COR-L47 (cell line): ENCODE measurements around the gene CHD6.

Experiments
- DNase-seq: peaks from one replicate; lab custom pipeline; 2025; lab: John Stamatoyannopoulos, UW

Gene CHD6

GRCh38 chr20:41617902-41618806, at the start of gene CHD6:
TSS of gene CHD6 (minus strand) at chr20:41618377. CDS start at chr20:41551337, 67,040 bp downstream.
- peak; percentile 99 for DNase-seq

GRCh38 chr20:41664584-41664983, 46.4 kb upstream of the CHD6 start:
- no peak for DNase-seq

DNA sequence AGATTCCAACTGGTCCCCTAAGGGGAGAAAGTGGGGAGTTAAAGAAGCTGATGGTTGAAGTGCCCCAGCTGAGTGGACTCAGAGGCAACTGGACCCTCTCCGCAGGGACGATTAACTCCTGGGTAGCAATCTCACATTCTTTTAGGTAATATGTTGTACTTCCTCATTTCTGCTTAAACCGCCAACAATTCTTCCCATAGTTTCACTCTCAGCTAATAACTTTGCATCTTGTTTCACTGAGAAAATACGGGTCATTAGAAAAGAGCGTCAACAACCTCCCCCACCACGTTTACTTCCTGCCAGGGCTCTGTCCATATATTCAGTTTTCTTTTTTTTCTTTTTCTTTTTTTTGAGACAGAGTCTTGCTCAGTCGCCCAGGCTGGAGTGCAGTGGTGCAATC, 39.5 kb upstream of the CHD6 start:
- DNase-seq: no peak

GRCh38 chr20:41655962-41656618, 37.9 kb upstream of the CHD6 start:
- peak; percentile 54 for DNase-seq

- DNase-seq: no peak
Measured at GRCh38 chr20:41654884-41655283, 36.7 kb upstream of the CHD6 start.

GRCh38 chr20:41654292-41654691, 36.1 kb upstream of the CHD6 start:
- DNase-seq: peak; percentile 94

GRCh38 chr20:41650231-41650948, 32.2 kb upstream of the CHD6 start:
- DNase-seq: peak; percentile 90

DNA sequence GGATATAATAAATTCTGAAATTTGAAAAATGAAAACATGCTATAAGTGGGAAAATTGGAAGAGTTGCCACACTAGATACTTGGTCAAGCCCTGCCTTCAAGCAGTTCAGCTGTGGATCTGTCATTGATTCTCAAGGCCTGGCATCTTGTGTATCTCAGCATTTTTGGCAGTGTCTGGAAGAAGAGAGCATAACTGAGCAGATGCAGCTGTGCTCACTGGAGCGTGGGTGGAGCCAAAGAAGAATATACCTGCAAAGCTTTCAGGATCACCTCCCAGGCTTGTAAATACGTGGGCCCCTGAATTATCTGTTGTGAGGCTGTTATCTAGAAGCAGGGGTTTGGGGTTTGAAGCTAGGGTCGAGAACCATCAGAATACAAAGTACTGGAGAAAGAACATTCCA, 31.3 kb upstream of the CHD6 start:
- peak; percentile 76 for DNase-seq

- DNase-seq: no peak
Measured at GRCh38 chr20:41645372-41645771, 27.2 kb upstream of the CHD6 start.

DNA sequence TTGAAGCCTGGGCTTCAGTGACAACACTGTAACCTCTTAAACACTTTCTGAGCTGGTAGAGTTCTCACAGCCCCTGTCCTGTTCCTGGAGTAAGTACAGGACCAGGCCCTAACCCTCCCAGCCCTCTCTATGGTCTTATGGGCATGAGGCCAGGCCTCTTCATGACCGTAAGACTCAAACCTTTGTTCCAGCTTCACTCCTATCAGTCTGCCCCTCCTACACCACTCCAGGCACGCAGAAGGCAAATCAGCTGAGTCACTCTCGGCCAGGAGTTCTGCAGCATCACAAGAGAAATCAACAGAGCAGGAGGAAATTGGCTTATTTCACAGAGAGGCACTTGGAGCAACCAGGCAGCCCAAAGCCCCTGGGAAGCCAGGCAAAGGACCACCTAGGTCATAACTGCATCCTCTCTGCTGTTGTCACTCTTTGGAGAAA, 25.3 kb upstream of the CHD6 start:
- DNase-seq: peak; percentile 37

- DNase-seq: no peak
Measured at GRCh38 chr20:41639630-41640029, 21.5 kb upstream of the CHD6 start.

DNA sequence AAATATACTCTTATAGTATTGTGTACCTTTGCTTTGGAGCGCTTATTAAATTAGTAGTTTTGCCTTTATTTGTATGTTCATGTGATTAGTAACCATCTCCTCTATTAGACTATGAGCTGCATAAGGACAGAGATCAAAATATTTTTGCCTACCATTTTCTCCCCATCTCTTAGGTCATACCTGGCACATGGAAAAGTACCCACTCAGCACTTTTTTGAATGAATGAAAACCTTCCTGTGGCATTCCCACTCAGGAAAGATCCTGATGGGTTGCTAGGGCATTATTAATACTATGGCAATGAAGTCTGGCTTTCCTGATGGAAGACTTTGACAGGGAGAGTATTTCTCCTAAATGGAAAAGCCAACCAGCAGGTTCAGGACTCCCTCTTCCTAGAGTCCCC, 20.3 kb upstream of the CHD6 start:
- no peak for DNase-seq

DNA sequence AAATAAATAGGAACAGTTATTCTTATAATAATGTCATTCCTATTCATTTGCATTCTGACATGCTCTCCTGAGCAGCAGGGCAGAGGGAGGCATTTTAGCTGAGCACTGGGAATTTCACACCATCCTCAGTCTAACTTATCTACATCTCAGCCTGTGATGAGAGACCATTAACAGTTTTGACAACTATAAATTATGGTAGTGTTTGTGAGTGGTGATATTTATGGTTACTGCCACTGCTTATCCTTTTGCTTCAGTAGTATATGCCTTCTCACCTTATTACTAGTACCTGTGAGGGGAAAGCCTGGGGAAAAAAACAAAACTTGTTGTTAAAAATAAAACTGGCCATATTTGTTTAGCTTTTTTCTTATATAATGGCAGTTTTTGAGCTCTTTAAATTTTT, 17.0 kb upstream of the CHD6 start:
- no peak for DNase-seq

DNA sequence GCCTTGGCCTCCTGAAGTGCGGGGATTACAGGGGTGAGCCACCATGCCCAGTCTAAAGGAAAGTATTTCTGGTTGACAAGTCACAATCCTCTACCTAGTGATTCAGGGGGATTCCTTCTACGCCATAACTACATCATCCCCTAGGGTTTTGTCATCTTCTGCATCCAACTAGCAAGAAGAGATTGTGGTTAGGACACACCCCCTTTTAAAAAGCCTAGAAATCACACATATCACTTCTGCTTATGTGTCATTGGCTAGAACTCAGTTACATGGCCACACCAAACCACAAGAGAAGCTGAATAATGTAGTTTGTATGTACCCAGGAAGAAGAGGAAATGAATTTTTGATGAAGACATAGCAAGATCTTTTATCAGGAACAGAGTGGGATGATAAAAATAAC, 14.7 kb upstream of the CHD6 start:
- DNase-seq: no peak

DNA sequence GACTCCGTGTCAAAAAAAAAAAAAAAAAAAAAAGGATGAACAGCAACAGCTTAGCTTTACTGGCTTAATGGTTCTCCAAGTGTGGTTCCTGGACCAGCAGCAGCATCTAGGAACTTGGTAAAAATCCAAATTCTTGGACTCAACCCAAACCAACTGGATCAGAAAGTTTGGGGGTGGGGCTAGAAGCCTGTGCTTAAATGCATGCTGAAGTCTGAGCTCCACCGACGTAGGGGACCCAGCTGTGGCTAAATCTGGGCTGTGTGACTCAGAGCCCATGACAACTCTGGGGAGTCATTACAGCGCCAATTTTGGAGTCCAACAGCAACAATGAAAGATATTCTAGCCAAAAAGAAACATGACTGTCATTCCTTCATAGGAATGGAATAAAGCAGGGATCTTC, 13.6 kb upstream of the CHD6 start:
- DNase-seq: no peak

DNA sequence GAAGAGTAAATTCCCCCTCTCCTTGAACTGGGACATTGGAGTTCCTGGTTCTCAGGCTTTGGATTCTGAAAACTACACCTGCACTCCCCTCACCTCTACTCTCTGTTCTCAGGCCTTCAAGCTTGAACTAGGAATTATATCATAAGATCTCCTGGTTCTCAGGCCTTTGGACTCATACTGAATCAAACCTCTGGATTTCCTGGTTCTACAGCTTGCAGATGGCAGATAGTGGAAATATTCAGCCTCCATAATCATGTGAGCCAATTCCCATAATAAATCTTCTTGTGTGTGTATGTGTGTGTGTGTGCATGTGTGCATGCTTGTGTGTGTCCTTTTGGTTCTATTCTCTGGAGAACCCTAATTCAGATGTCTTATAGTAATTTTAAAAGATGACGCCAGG, 12.7 kb upstream of the CHD6 start:
- DNase-seq: no peak

DNA sequence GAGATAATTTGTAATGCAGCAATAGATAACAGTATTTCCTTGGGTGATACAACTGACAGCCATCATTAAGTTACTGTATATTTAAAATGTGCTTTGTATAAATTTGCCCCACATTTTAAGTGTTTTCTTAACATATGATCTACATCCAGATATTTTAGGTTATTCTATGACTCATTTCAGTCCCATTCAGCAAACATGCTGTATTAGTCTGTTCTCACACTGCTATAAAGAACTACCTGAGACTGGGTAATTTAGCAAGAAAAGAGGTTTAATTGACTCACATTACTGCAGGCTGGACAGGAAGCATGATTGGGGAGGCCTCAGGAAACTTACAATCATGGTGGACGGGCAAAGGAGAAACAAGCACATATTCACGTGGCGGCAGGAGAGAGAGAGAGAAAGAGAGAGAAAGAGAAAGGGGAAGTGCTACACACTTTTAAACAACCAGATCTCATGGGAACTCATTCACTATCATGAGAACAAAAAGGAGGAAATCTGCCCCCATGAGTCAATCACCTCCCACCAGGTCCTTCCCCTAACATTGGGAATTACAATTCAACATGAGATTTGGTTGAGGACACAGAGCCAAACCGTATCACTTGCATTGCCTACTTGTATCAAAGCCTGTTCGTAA, 9.6 kb upstream of the CHD6 start:
- no peak for DNase-seq

GRCh38 chr20:41627001-41627495, 8.9 kb upstream of the CHD6 start:
- no peak for DNase-seq

- no peak for DNase-seq
Measured at GRCh38 chr20:41623625-41624375, 5.6 kb upstream of the CHD6 start.

DNA sequence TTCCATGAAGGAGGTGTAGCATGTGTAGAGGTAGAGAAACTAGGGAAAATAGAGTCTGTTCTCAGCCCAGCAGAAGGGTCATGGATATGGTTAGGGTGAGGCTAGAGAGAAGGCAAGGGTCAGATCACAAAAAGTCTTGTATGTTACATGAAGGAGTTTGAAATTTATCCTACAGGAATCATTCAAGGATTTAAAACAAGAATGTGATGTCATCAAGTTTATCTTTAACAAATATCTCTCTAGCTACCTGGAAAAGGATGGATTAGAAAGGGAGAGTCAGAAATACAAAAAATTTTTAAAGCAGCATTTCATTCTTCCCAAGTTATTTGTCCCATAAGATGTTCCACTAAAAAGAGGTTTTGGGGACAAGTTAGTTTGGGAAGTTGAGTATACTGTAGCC, 4.4 kb upstream of the CHD6 start:
- no peak for DNase-seq

GRCh38 chr20:41621971-41622370, 3.8 kb upstream of the CHD6 start:
- DNase-seq: no peak
